Thyroid gland (tissue), 4 donors: Measurements from ENCODE around the gene PRSS2.

Source experiments
- CTCF ChIP-seq, 6 experiments: fragments of 200-600 bp in 3 of 6; fragments of 450-650 bp in 3 of 6; sonication (generic) in 3 of 6; IDR thresholded peaks; one replicate each; pipeline ENCODE4 v1.5.1; 2016 to 2019; ENCODE audit warnings: antibody characterized with exemption in 6 of 6, mild to moderate bottlenecking in 2 of 6, inconsistent platforms in 1 of 6, moderate library complexity in 1 of 6
- POLR2A ChIP-seq, 2 donors: fragments of 450-650 bp; IDR thresholded peaks; one replicate each; pipeline ENCODE4 v1.6.1; 2017; ENCODE audit warnings: antibody characterized with exemption in 2 of 2, mild to moderate bottlenecking in 2 of 2, moderate library complexity in 1 of 2

GRCh38 chr7:142812437-142813215 is 41.9 kb downstream of the PRSS2 start:
- TF ChIP-seq CTCF (IDR thresholded peaks at IDR 0.05), result no peak
- no peak for TF ChIP-seq POLR2A (IDR thresholded peaks at IDR 0.05)
